Posterior vena cava (tissue), 2 donors: ENCODE results near the gene SPP2. TPM values are rescaled to one million over a fixed set of nuclear protein-coding genes. Genes with fewer than 3 reads are reported as not detected.
A peak's percentile ranks its signal among the peaks of the same experiment; 100 is the strongest.

Source experiments
- DNase-seq: peaks from one replicate; pipeline ENCODE4 v3.0.0-alpha.2; 2020; ENCODE audit warnings: low spot score
- intact Hi-C, 2 donors: fragments of 100-400 bp; cut with DNase I; formaldehyde crosslinking; loops; one replicate each; pipeline versions ENCODE4 v1.14.1 to v1.14.2; 2022 to 2023
- long read RNA-seq, 2 donors: library from polyadenylated mRNA; unstranded; transcript quantifications; one replicate each; pipeline ENCODE4 v2.0.0, GENCODE V29; 2020 to 2021
- total RNA-seq, 2 donors: library from RNA; stranded (reverse); fragmentation: NEBNext Ultra II Directional; extraction: Animal tissue kit (Norgen Biotek cat#: 25700); gene quantifications; one replicate each; pipeline ENCODE4 v1.2.1, GENCODE V29; 2021
- donor health status: DM: yes; HTN: yes; CAD: no.
- donor health status: DM: yes; HTN: yes; CAD: no.

The SPP2 gene
- total RNA-seq: not detected
- long read RNA-seq, donor 1: 0 reads
- long read RNA-seq, donor 2: 0 reads

GRCh38 chr2:234050455-234051135 lies at the start of gene SPP2:
Gene SPP2 (plus strand): TSS chr2:234050702. CDS start chr2:234050787, 85 bp downstream.
- no peak for DNase-seq
- intact Hi-C loops: no loop called here

GRCh38 chr2:234001380-234002160 lies 48.9 kb upstream of the SPP2 start:
- intact Hi-C loops: no loop called here

GRCh38 chr2:234002281-234002680 lies 48.2 kb upstream of the SPP2 start:
- intact Hi-C loops: no loop called here
- DNase-seq: no peak

More at GRCh38 chr2:234001380-234002160, 48.9 kb upstream of the SPP2 start:
- DNase-seq: no peak

GRCh38 chr2:234003972-234004617 lies 46.4 kb upstream of the SPP2 start:
- intact Hi-C loops: no loop called here
- DNase-seq: no peak

GRCh38 chr2:234005126-234005525 lies 45.4 kb upstream of the SPP2 start:
- DNase-seq: no peak
- intact Hi-C loops: no loop called here

GRCh38 chr2:234006501-234006900 lies 44.0 kb upstream of the SPP2 start:
- intact Hi-C loops: no loop called here
- DNase-seq: no peak

- no peak for DNase-seq
- intact Hi-C loops: no loop called here
Measured at GRCh38 chr2:234014427-234014826, 36.1 kb upstream of the SPP2 start.

- no peak for DNase-seq
- intact Hi-C loops: no loop called here
Measured at GRCh38 chr2:234015861-234016260, 34.6 kb upstream of the SPP2 start.

- DNase-seq: no peak
- intact Hi-C loops: no loop called here
Measured at GRCh38 chr2:234019896-234020295, 30.6 kb upstream of the SPP2 start.

- no peak for DNase-seq
- intact Hi-C loops: no loop called here
Measured at GRCh38 chr2:234020332-234020731, 30.2 kb upstream of the SPP2 start.

- intact Hi-C loops: no loop called here
- no peak for DNase-seq
Measured at GRCh38 chr2:234022424-234022823, 28.1 kb upstream of the SPP2 start.

- DNase-seq: no peak
- intact Hi-C loops: no loop called here
Measured at GRCh38 chr2:234024304-234024703, 26.2 kb upstream of the SPP2 start.

- intact Hi-C loops: no loop called here
- no peak for DNase-seq
Measured at GRCh38 chr2:234025466-234025865, 25.0 kb upstream of the SPP2 start.

- DNase-seq: no peak
- intact Hi-C loops: no loop called here
Measured at GRCh38 chr2:234025891-234026401, 24.6 kb upstream of the SPP2 start.

- DNase-seq: peak; percentile 82
- intact Hi-C loops: no loop called here
Measured at GRCh38 chr2:234026693-234027254, 23.7 kb upstream of the SPP2 start.

- intact Hi-C loops: no loop called here
- DNase-seq: no peak
Measured at GRCh38 chr2:234027641-234028040, 22.9 kb upstream of the SPP2 start.

- intact Hi-C loops: no loop called here
- no peak for DNase-seq
Measured at GRCh38 chr2:234029150-234029733, 21.3 kb upstream of the SPP2 start.

- intact Hi-C loops: no loop called here
- no peak for DNase-seq
Measured at GRCh38 chr2:234031207-234031606, 19.3 kb upstream of the SPP2 start.

- DNase-seq: no peak
- intact Hi-C loops: no loop called here
Measured at GRCh38 chr2:234032279-234032856, 18.1 kb upstream of the SPP2 start.
